Measurements from ENCODE around the gene TBC1D16. TPM values are rescaled to one million over a fixed set of nuclear protein-coding genes. Genes with fewer than 3 reads are reported as not detected.

TBC1D16 gene
- total and polyA plus RNA-seq, 2 donors (not counting 1 experiment from before 2014, with no cell fraction given) = 0.82 to 2.7 TPM

DNA sequence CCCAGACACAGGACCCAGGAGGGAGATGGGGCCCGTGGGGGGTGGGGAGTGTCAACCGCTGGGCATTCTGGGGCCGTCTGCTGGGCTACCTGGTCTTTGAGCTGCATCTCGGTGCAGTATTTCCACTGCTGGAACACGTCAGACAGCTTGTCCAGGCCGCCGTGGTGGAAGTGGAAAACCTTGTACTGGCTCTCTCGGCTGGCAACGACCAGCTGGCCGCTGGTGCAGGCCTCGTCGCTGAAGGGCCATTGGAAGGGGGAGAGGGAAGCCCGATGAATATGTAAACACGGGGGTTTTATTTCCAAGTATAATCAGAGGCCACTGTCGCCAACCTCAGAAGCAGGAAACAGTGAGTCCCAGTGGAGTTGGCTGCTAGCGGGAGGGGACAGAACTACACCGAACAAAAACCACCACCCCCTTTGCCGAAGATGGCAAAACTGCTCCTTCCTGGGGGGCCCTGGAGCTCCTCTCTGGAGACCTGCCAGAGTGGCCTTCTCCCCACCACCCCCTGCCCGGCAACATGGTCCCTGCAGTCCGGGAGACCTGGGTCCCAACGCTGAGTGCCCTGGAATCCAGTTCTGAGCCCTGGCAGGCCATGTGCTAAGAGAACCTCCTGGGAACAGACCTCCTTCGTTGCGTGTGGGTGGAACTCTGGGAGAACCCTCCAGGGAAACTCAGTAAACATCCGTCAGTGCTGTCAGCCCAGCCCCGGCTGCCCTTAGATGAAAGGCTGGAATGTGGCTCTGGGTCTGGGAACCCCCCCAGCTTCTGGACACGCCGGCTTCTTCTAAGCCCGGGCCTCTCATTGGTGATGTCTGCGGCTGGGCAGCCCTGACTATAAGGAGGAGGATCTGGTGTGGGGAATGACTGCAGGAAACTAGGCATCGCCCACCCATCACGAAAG lies 84.1 kb downstream of the TBC1D16 start:
- Histone ChIP-seq H2AFZ (ENCODE audit: insufficient read depth, low read depth, low read length, poor library complexity, severe bottlenecking) (no peak overlapping the region), H3K27me3 (replicated peaks in 1 of 4; ENCODE audit: control extremely low read depth in 1 of 4, control insufficient read depth in 3 of 4, insufficient read depth in 4 of 4, low read length in 3 of 4) (no peaks in the 10 kb centered on the region), H3K4me3 (ENCODE audit: control extremely low read depth in 1 of 5, extremely low read depth in 1 of 5, insufficient read depth in 1 of 5, low read depth in 2 of 5, low read length in 4 of 5) (no peak overlapping the region), H3K9me3 (ENCODE audit: control extremely low read depth in 1 of 3, control insufficient read depth in 2 of 3, insufficient read depth in 1 of 3, low read length in 2 of 3) (no peaks in the 10 kb centered on the region), H4K20me1 (ENCODE audit: control insufficient read depth, insufficient read depth, low read length, poor library complexity, severe bottlenecking) (no peaks in the 10 kb centered on the region), H3K4me2 (replicated peaks; ENCODE audit: low read depth, low read length, poor library complexity, severe bottlenecking) (peak overlapping the region; percentile 37), H3K4me1 (ENCODE audit: control insufficient read depth in 2 of 2, insufficient read depth in 2 of 2, low read length in 2 of 2) (peaks cover 9 to 21% of the 10 kb centered on the region in 2 donors), H3K79me2 (ENCODE audit: control insufficient read depth, insufficient read depth, low read length) (no peaks in the 10 kb centered on the region), H3K27ac (ENCODE audit: low read length in 2 of 2) (no peak overlapping the region), H3K36me3 (replicated peaks in 1 of 2; ENCODE audit: control extremely low read depth in 1 of 2, control insufficient read depth in 1 of 2, extremely low read depth in 1 of 2, insufficient read depth in 2 of 2, low read length in 1 of 2) (no peaks in the 10 kb centered on the region), H3K9ac (ENCODE audit: low read length) (no peak overlapping the region)
- intact Hi-C loops (cut with micrococcal nuclease) = no loop called here
- DNase-seq (peak; percentile 9), ATAC-seq (ENCODE audit: low read depth) (peak; percentile 36)
- Mint-ChIP-seq H3K27ac (peak overlapping the region; percentile 20), H3K4me1 (peaks cover 19% of the 10 kb centered on the region), H3K27me3 (no peaks in the 10 kb centered on the region), H3K9me3 (ENCODE audit: insufficient read depth) (no peaks in the 10 kb centered on the region), H3K4me3 (peak overlapping the region; percentile 26)
- WGBS (ENCODE audit: insufficient coverage) = 52% methylated on average over 30 of the region's 31 CpGs
- TF ChIP-seq EZH2 (IDR thresholded peaks at IDR 0.05; ENCODE audit: borderline replicate concordance, insufficient read depth, low read depth, low read length, poor library complexity, severe bottlenecking) (no peak), CTCF (IDR thresholded peaks at IDR 0.05) (no peak)
- POLR2A ChIA-PET = no interaction called here
- CTCF ChIA-PET = interaction anchor here (1.6 kb wide), 1 partner anchor 19 kb away, joined by 4 read pairs; no protein-coding TSS in a partner anchor

DNA sequence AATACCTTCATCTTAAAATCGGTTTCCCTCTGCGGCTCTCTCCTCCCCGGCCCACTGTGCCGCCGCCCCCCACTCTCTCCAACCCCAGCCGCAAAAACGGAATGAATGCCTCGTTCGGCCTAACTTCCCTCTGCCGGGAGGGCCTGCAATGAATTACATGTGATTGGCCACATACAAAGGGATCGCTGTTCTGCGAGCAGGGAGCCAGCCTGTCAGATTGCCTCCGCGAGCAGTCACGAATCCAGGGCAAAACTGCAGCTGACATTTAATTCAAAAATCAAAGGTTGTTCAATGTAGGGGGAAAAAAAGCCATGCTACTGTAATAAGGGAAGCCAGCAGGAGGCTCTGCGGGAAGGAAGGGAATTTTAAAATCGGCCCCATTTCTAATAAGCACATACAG lies 84.9 kb downstream of the TBC1D16 start:
- Mint-ChIP-seq H3K4me1 (peaks cover 20% of the 10 kb centered on the region), H3K4me3 (peak overlapping the region; percentile 10), H3K27ac (no peak overlapping the region), H3K9me3 (ENCODE audit: insufficient read depth) (no peaks in the 10 kb centered on the region), H3K27me3 (no peaks in the 10 kb centered on the region)
- Histone ChIP-seq H3K4me2 (replicated peaks; ENCODE audit: low read depth, low read length, poor library complexity, severe bottlenecking) (no peak overlapping the region), H2AFZ (ENCODE audit: insufficient read depth, low read depth, low read length, poor library complexity, severe bottlenecking) (no peak overlapping the region), H3K4me3 (ENCODE audit: control extremely low read depth in 1 of 5, extremely low read depth in 1 of 5, insufficient read depth in 1 of 5, low read depth in 2 of 5, low read length in 4 of 5) (no peak overlapping the region), H3K27me3 (replicated peaks in 1 of 4; ENCODE audit: control extremely low read depth in 1 of 4, control insufficient read depth in 3 of 4, insufficient read depth in 4 of 4, low read length in 3 of 4) (no peaks in the 10 kb centered on the region), H3K9ac (ENCODE audit: low read length) (no peak overlapping the region), H3K4me1 (ENCODE audit: control insufficient read depth in 2 of 2, insufficient read depth in 2 of 2, low read length in 2 of 2) (peaks cover 9 to 25% of the 10 kb centered on the region in 2 donors), H3K27ac (ENCODE audit: low read length in 2 of 2) (no peak overlapping the region), H4K20me1 (ENCODE audit: control insufficient read depth, insufficient read depth, low read length, poor library complexity, severe bottlenecking) (no peaks in the 10 kb centered on the region), H3K79me2 (ENCODE audit: control insufficient read depth, insufficient read depth, low read length) (no peaks in the 10 kb centered on the region), H3K9me3 (ENCODE audit: control extremely low read depth in 1 of 3, control insufficient read depth in 2 of 3, insufficient read depth in 1 of 3, low read length in 2 of 3) (no peaks in the 10 kb centered on the region), H3K36me3 (replicated peaks in 1 of 2; ENCODE audit: control extremely low read depth in 1 of 2, control insufficient read depth in 1 of 2, extremely low read depth in 1 of 2, insufficient read depth in 2 of 2, low read length in 1 of 2) (no peaks in the 10 kb centered on the region)
- 87% methylated on average over 14 of the region's 17 CpGs for WGBS (ENCODE audit: insufficient coverage)
- intact Hi-C loops (cut with micrococcal nuclease) = no loop called here
- ChIA-PET CTCF (no interaction called here), POLR2A (no interaction called here)
- ATAC-seq (ENCODE audit: low read depth) = no peak
- TF ChIP-seq CTCF (IDR thresholded peaks at IDR 0.05) (no peak), EZH2 (IDR thresholded peaks at IDR 0.05; ENCODE audit: borderline replicate concordance, insufficient read depth, low read depth, low read length, poor library complexity, severe bottlenecking) (no peak)
- DNase-seq = no peak

Data from B cell (primary cell).